Measurements from ENCODE around the gene AFG1L. TPM values are rescaled to one million over a fixed set of nuclear protein-coding genes. Genes with fewer than 3 reads are reported as not detected.
"Not testable (repeated sequence)": the region's sequence is repeated elsewhere in the genome, so short reads cannot be mapped to it uniquely, and the experiment has no call there.

AFG1L gene
- total RNA-seq, 1 experiment from 2014 or later = 4.9 TPM

DNA sequence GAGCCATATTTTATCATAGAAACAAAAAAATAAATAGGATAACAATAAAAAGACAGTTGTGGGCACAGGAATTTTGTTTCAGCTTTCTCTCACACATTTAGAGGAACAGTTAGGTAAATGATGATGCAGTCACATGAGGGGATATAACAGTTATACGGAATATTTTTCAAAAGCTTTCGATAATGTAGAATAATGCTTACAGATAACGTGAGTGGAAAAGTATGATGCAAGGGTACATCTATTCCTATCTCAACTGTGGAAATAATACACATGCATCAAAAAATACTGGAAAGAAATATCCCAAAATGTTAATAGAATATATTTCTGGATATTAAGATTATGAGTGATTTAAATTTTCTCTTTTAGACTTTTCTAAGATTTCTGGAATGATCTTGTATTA, 114.0 kb downstream of the AFG1L start:
- Histone ChIP-seq H3K79me2 (ENCODE audit: insufficient read depth, low read length) (no peaks in the 10 kb centered on the region), H3K4me2 (ENCODE audit: low read length) (no peak overlapping the region), H4K20me1 (ENCODE audit: insufficient read depth) (no peaks in the 10 kb centered on the region), H3K27me3 (ENCODE audit: insufficient read depth, low read length) (no peaks in the 10 kb centered on the region), H3K9me2 (ENCODE audit: insufficient read depth) (no peaks in the 10 kb centered on the region), H3K36me3 (ENCODE audit: control insufficient read depth in 1 of 2, insufficient read depth in 2 of 2, low read length in 2 of 2) (no peaks in the 10 kb centered on the region), H2AFZ (ENCODE audit: low read depth, low read length, poor library complexity, severe bottlenecking) (no peak overlapping the region), H3K9ac (ENCODE audit: low read length) (no peak overlapping the region), H3K27ac (ENCODE audit: low read depth, low read length) (no peak overlapping the region), H3K4me1 (ENCODE audit: control insufficient read depth in 1 of 2, insufficient read depth in 2 of 2, low read length in 2 of 2) (no peaks in the 10 kb centered on the region), H3K4me3 (replicated peaks in 1 of 2; ENCODE audit: low read depth in 1 of 2, low read length in 2 of 2) (no peak overlapping the region), H3K9me3 (ENCODE audit: control insufficient read depth in 1 of 2, insufficient read depth in 1 of 2, low read depth in 1 of 2, low read length in 2 of 2) (no peaks in the 10 kb centered on the region)
- intact Hi-C loops (cut with micrococcal nuclease) = no loop called here
- ATAC-seq = no peak
- no peak for DNase-seq (ENCODE audit: low read depth, low spot score)
- ChIA-PET POLR2A (no interaction called here), RAD21 (ENCODE audit: low non-redundant PET in 1 of 2, low total read pairs in 2 of 2, uncharacterized antibody in 2 of 2, unreplicated experiment in 2 of 2) (no interaction called here), CTCF (no interaction called here)
- BruUV-seq (replicated peaks) = no TSS peak
- TF ChIP-seq, protein P1, sequence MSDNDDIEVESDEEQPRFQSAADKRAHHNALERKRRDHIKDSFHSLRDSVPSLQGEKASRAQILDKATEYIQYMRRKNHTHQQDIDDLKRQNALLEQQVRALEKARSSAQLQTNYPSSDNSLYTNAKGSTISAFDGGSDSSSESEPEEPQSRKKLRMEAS (IDR thresholded peaks at IDR 0.05) = no peak
- TF ChIP-seq EZH2phosphoT487 (IDR thresholded peaks at IDR 0.05; ENCODE audit: borderline replicate concordance) = no peak
- no peak for TF ChIP-seq EGR1 (IDR thresholded peaks at IDR 0.05; ENCODE audit: low read depth)
- TF ChIP-seq FOSL1 (IDR thresholded peaks at IDR 0.05; ENCODE audit: low read depth) = no peak
- no peak for TF ChIP-seq ZNF274 (IDR thresholded peaks at IDR 0.05; ENCODE audit: low read depth, low read length)

DNA sequence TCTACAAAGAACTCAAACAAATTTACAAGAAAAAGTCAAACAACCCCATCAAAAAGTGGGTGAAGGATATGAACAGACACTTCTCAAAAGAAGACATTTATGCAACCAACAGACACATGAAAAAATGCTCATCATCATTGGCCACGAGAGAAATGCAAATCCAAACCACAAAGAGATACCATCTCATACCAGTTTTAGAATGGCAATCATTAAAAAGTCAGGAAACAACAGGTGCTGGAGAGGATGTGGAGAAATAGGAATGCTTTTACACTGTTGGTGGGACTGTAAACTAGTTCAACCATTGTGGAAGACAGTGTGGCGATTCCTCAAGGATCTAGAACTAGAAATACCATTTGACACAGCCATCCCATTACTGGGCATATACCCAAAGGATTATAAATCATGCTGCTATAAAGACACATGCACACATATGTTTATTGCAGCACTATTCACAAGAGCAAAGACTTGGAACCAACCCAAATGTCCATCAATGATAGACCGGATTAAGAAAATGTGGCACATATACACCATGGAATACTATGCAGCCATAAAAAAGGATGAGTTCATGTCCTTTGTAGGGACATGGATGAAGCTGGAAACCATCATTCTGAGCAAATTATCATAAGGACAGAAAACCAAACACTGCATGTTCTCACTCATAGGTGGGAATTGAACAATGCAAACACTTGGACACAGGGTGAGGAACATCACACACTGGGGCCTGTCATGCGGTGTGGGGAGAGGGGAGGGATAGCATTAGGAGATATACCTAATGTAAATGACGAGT, 121.4 kb downstream of the AFG1L start:
- H3K9ac ChIP-seq (ENCODE audit: low read length); H2AFZ ChIP-seq (ENCODE audit: low read depth, low read length, poor library complexity, severe bottlenecking); H3K9me2 ChIP-seq (ENCODE audit: insufficient read depth); ATAC-seq; H3K4me2 ChIP-seq (ENCODE audit: low read length); CTCF ChIA-PET; H4K20me1 ChIP-seq (ENCODE audit: insufficient read depth); H3K79me2 ChIP-seq (ENCODE audit: insufficient read depth, low read length); RAD21 ChIA-PET (ENCODE audit: low non-redundant PET in 1 of 2, low total read pairs in 2 of 2, uncharacterized antibody in 2 of 2, unreplicated experiment in 2 of 2); H3K4me3 ChIP-seq (replicated peaks in 1 of 2; ENCODE audit: low read depth in 1 of 2, low read length in 2 of 2); POLR2A ChIA-PET; BruUV-seq (replicated peaks); H3K9me3 ChIP-seq (ENCODE audit: control insufficient read depth in 1 of 2, insufficient read depth in 1 of 2, low read depth in 1 of 2, low read length in 2 of 2); H3K4me1 ChIP-seq (ENCODE audit: control insufficient read depth in 1 of 2, insufficient read depth in 2 of 2, low read length in 2 of 2); H3K27ac ChIP-seq (ENCODE audit: low read depth, low read length); intact Hi-C loops (cut with micrococcal nuclease); DNase-seq (ENCODE audit: low read depth, low spot score); H3K27me3 ChIP-seq (ENCODE audit: insufficient read depth, low read length); H3K36me3 ChIP-seq (ENCODE audit: control insufficient read depth in 1 of 2, insufficient read depth in 2 of 2, low read length in 2 of 2): not testable (repeated sequence)

Data from HCT116 (cell line).